ENCODE measurements around the gene B4GALT5.
"Not testable (repeated sequence)": the region's sequence is repeated elsewhere in the genome, so short reads cannot be mapped to it uniquely, and the experiment has no call there.

Gene B4GALT5

DNA sequence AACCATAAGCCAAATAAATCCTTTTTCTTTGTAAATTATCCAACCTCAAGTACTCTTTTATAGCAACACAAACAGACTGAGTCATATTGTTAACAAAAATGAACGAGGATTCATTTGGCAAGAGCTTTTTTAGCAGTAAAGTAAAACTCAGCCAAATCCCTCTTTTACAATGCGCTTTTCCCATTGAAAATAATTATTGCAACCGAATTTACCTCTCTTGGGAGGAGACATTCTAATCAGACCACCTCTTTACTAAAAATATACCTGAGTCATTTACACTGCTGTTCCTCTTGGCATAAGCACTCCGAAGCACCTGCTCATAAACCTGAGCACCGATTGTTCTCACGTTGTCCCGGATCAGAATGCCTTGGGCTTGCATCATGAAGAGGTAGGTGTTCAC, 57.4 kb downstream of the B4GALT5 start:
- DNase-seq: no peak

DNA sequence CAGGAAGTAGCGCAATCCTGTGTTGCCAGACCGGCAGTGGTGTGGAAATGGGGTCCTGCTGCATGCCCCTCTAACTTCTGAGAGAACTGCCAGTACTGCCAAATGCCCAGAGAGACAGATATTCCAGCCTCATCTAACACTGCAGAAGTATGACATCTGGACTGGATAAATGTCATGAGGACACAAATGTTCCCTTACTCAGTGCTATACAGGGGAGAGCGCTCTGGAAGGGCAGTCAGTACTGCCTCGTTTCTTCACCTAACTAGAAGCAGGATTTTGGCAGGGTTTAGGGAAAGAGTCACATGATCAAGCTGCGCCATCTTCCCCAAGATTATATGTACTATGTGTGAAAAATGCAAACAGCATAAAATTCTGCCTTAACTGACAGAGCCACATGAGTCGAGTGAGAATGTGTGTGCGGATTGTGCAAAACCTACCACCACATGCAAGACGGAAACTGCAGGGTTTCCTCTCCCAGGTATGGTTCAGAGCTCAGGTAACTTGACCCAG, 59.7 kb downstream of the B4GALT5 start:
- no peak for DNase-seq

- no peak for DNase-seq
Observed at GRCh38 chr20:49649672-49650071, 64.0 kb downstream of the B4GALT5 start.

- DNase-seq: no peak
Observed at GRCh38 chr20:49647550-49647949, 66.1 kb downstream of the B4GALT5 start.

GRCh38 chr20:49646528-49646927, 67.2 kb downstream of the B4GALT5 start:
- no peak for DNase-seq

- DNase-seq: no peak
Observed at GRCh38 chr20:49646126-49646525, 67.6 kb downstream of the B4GALT5 start.

- DNase-seq: no peak
Observed at GRCh38 chr20:49644980-49645565, 68.6 kb downstream of the B4GALT5 start.

GRCh38 chr20:49642816-49643215, 70.9 kb downstream of the B4GALT5 start:
- no peak for DNase-seq

GRCh38 chr20:49641683-49642656, 71.7 kb downstream of the B4GALT5 start:
- DNase-seq: no peak

DNA sequence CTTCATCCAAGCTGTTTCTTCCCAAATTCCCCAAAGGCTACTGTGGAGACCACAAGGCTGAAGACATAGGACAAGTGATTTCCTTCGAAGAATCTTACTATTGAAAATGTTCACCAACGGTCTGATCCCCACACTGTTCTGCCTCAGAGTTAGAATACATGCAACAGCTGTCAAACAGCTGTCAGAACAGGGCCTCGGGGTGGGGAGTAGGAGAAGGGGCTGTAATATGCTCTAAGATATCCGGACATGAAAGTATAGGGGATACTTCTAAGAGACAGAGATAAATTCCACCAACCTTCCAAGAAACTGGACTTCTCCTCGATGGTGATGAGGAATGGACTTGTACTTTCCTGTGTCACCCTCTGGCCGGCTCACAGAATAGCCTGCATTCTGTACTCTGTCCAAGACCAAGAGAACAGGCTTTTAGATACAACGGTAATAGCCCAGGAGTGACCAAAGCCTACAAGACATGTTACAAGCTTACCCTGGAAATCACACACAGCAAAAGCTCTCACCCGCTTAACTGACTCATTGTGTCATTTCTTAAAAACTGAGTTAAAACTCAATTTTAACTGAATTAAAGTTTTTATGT, 76.5 kb downstream of the B4GALT5 start:
- DNase-seq: no peak

GRCh38 chr20:49636447-49636846, 77.2 kb downstream of the B4GALT5 start:
- no peak for DNase-seq

DNA sequence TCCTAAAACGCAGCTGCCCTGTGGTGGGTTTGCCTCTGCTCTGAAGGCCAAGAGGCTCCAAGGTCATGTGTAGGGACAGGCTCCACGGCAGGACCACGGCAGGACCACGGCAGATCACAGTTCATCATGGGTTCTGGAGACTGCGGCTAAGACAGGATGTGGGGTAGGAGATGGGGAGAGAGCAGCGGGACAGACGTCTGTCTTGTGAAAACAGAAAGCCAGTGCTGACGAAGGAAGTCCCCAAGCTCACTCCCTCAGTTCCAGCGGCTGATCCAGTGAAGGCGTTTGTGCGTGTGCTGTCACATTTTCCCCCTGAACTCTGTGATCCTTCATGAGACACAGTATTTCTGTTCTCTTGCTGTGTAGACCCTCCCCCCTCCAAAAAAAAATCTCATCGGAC, 77.8 kb downstream of the B4GALT5 start:
- no peak for DNase-seq

DNA sequence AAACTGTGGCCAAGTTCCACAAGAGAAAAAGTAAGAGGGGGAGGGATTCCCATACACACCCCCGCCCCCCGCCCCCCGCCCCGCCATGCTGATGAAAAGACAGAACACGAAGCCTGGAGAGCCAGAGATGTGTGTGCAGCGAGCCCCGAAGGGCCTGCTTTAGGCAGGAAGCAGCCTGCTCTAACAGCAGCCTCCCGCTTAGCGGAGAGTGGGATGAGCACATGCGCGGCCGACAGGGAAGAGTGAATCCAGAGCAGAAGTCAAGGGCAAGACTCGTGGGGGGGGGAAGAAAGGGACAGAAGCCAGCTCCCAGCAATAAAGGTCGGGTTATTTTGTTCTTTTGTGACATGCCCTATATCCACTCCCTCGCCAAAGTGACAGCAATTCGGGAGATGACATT, 78.5 kb downstream of the B4GALT5 start:
- DNase-seq: no peak

- DNase-seq: no peak
Observed at GRCh38 chr20:49634116-49634515, 79.6 kb downstream of the B4GALT5 start.

- no peak for DNase-seq
Observed at GRCh38 chr20:49633643-49634042, 80.0 kb downstream of the B4GALT5 start.

DNA sequence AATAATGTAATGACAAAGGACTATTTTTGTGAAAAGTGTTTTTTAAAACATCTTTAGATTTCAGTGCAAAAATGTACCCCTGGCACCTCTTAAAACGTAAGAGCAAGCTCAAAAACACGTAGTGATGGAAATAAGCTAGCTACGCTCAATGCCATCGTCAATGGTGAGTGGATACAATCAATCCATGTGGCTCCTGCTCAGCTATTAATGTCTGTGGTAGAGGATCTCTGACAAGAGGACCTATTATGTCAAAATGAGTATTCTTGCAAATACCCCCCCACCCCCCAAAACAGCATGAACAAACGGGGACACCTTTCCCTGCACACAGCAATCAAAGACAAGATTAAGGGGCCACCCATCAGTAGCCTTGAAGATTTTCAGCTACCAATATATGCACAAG, 80.7 kb downstream of the B4GALT5 start:
- DNase-seq: no peak

DNA sequence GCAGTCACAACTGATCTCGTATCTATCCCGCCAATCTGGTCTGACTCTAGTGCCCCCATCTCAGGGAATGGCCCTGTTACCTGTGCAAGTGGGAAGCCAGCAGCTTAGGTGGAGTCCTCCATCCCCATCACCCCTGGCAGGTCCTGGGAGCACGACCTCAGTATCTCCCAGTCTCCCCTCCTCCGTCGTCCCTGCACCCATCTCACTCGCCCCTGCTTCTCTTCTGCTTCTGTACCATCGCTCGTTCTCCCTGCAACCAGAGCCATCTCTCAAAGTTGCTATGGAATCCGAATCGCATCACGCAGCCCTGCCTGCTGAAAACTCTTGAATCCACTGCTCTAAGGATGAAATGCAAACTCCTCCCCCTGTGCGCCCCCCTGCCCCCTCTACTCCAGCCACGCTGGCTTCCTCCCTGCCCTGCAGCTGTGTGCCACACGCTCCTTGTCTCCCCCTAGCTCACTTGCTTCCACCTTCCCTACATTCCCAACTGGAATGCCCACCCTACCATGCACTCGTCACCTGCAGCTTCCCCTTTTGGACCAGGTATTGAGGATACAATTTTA, 81.7 kb downstream of the B4GALT5 start:
- DNase-seq: no peak

- DNase-seq: no peak
Observed at GRCh38 chr20:49631061-49631716, 82.5 kb downstream of the B4GALT5 start.

- DNase-seq: no peak
Observed at GRCh38 chr20:49630396-49630951, 83.2 kb downstream of the B4GALT5 start.

DNA sequence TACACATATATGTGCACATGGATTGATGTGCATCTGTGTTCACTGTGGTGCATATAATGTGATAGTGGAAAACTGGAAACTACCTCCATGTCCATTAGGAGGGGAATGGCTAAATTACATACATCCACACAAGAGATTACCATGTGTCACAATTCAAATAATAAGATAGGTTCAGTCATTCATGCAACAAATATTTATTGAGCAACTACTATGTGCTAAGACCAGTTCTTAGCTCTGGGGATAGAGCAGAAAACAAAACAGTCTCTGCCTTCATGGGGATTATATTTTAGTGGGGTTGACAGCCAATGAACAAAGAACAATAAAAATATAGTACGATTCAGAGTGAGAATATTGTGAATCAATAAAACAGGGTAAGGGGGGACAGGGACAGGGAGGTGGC, 84.1 kb downstream of the B4GALT5 start:
- DNase-seq: no peak

DNA sequence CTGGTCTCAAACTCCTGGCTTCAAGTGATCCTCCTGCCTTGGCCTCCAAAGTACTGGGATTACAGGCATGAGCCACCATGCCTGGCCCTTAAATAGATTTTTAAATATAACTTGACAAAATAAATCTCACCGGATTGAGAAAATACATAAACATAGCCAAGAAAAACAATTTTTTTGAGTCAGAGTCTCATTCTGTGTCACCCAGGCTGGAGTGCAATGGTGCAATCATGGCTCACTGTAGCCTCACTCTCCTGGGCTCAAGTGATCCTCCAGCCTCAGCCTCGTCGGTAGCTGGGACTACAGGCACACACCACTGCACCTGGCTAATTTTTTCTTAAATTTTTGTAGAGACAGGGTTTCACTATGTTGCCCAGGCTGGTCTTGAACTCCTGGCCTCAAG, 85.4 kb downstream of the B4GALT5 start:
- not testable (repeated sequence) for DNase-seq

- no peak for DNase-seq
Observed at GRCh38 chr20:49627329-49627761, 86.3 kb downstream of the B4GALT5 start.
